Liver (tissue), 9 donors: ENCODE results near the gene PISD. TPM values are rescaled to one million over a fixed set of nuclear protein-coding genes. Genes with fewer than 3 reads are reported as not detected.

Experiments used
- DNase-seq: peaks from one replicate; pipeline ENCODE4 v3.0.0-alpha.2; 2017; ENCODE audit warnings: low spot score
- H3K27ac ChIP-seq, 2 donors: one replicate each; pipeline ENCODE4 v1.7.0; 2013; ENCODE audit warnings: inconsistent platforms in 2 of 2, low read length in 2 of 2, control low read depth in 1 of 2, low read depth in 1 of 2, mild to moderate bottlenecking in 1 of 2
- H3K27me3 ChIP-seq, 4 donors: one replicate each; pipeline versions ENCODE4 v1.6.1 to v1.7.0; 2013; ENCODE audit warnings: low read length in 3 of 4, inconsistent platforms in 1 of 4, mild to moderate bottlenecking in 1 of 4, moderate library complexity in 1 of 4; ENCODE audit not compliant: control insufficient read depth in 4 of 4, insufficient read depth in 4 of 4
- H3K36me3 ChIP-seq, 4 donors: one replicate each; pipeline versions ENCODE4 v1.6.1 to v1.7.0; 2013; ENCODE audit warnings: low read length in 3 of 4, mild to moderate bottlenecking in 3 of 4, low read depth in 1 of 4, moderate library complexity in 1 of 4; ENCODE audit not compliant: control insufficient read depth in 4 of 4, insufficient read depth in 3 of 4
- H3K4me1 ChIP-seq, 4 donors: one replicate each; pipeline versions ENCODE4 v1.6.1 to v1.7.0; 2013; ENCODE audit warnings: low read length in 3 of 4, mild to moderate bottlenecking in 3 of 4, moderate library complexity in 1 of 4; ENCODE audit not compliant: control insufficient read depth in 4 of 4, insufficient read depth in 4 of 4
- H3K4me3 ChIP-seq, 3 donors: one replicate each; pipeline versions ENCODE4 v1.6.1 to v1.7.0; 2013; ENCODE audit warnings: low read length in 3 of 3, control low read depth in 1 of 3, low read depth in 1 of 3, mild to moderate bottlenecking in 1 of 3
- H3K9ac ChIP-seq, 2 donors: one replicate each; pipeline ENCODE4 v1.7.0; 2013; ENCODE audit warnings: low read length in 2 of 2, mild to moderate bottlenecking in 2 of 2, moderate library complexity in 2 of 2, control low read depth in 1 of 2, low read depth in 1 of 2
- H3K9me3 ChIP-seq, 4 donors: one replicate each; pipeline versions ENCODE4 v1.6.1 to v1.7.0; 2013; ENCODE audit warnings: low read length in 3 of 4; ENCODE audit not compliant: control insufficient read depth in 4 of 4
- ATF3 ChIP-seq: IDR thresholded peaks from 2 replicates; pipeline ENCODE4 v1.6.1; 2016; ENCODE audit warnings: antibody characterized with exemption
- CTCF ChIP-seq: fragments of 150-350 bp; IDR thresholded peaks from 2 replicates; pipeline ENCODE4 v1.5.1; 2017; ENCODE audit warnings: improper control_type of control experiment, low read depth, low read length; ENCODE audit not compliant: missing input control
- EGR1 ChIP-seq, 2 donors: IDR thresholded peaks; 2 replicates each; pipeline ENCODE4 v1.6.1; 2016 to 2018; ENCODE audit warnings: antibody characterized with exemption in 2 of 2, low read depth in 2 of 2
- FOXA1 ChIP-seq: IDR thresholded peaks from 2 replicates; pipeline ENCODE4 v1.6.1; 2016; ENCODE audit warnings: antibody characterized with exemption
- FOXA2 ChIP-seq: IDR thresholded peaks from 2 replicates; pipeline ENCODE4 v1.6.1; 2016; ENCODE audit warnings: antibody characterized with exemption
- GABPA ChIP-seq, 2 donors: IDR thresholded peaks in 1 of 2; conservative IDR thresholded peaks in 1 of 2; 2 replicates each; pipeline ENCODE4 v1.6.1; 2016; ENCODE audit warnings: antibody characterized with exemption in 2 of 2, mild to moderate bottlenecking in 1 of 2, moderate library complexity in 1 of 2
- HNF4A ChIP-seq, 2 donors: conservative IDR thresholded peaks; 2 replicates each; pipeline ENCODE4 v1.6.1; 2016; ENCODE audit warnings: antibody characterized with exemption in 2 of 2, mild to moderate bottlenecking in 2 of 2
- HNF4G ChIP-seq: IDR thresholded peaks from 2 replicates; pipeline ENCODE4 v1.6.1; 2016; ENCODE audit warnings: antibody characterized with exemption
- JUND ChIP-seq, 2 donors: IDR thresholded peaks; 2 replicates each; pipeline ENCODE4 v1.6.1; 2016; ENCODE audit warnings: antibody characterized with exemption in 2 of 2
- MAX ChIP-seq: IDR thresholded peaks from 2 replicates; pipeline ENCODE4 v1.6.1; 2016; ENCODE audit warnings: antibody characterized with exemption
- NR2F2 ChIP-seq: IDR thresholded peaks from 2 replicates; pipeline ENCODE4 v1.6.1; 2016; ENCODE audit warnings: antibody characterized with exemption
- RAD21 ChIP-seq, 2 donors: IDR thresholded peaks; 2 replicates each; pipeline ENCODE4 v1.6.1; 2016; ENCODE audit warnings: antibody characterized with exemption in 2 of 2, mild to moderate bottlenecking in 2 of 2
- REST ChIP-seq: IDR thresholded peaks from 2 replicates; pipeline ENCODE4 v1.6.1; 2016; ENCODE audit warnings: antibody characterized with exemption, mild to moderate bottlenecking
- RXRA ChIP-seq, 2 donors: IDR thresholded peaks; 2 replicates each; pipeline ENCODE4 v1.6.1; 2017 to 2018; ENCODE audit warnings: antibody characterized with exemption in 2 of 2, mild to moderate bottlenecking in 1 of 2
- SP1 ChIP-seq: IDR thresholded peaks from 2 replicates; pipeline ENCODE4 v1.6.1; 2018; ENCODE audit warnings: antibody characterized with exemption, mild to moderate bottlenecking
- TAF1 ChIP-seq: conservative IDR thresholded peaks from 2 replicates; pipeline ENCODE4 v1.6.1; 2016; ENCODE audit warnings: antibody characterized with exemption, mild to moderate bottlenecking
- YY1 ChIP-seq: IDR thresholded peaks from 2 replicates; pipeline ENCODE4 v1.6.1; 2016; ENCODE audit warnings: antibody characterized with exemption, mild to moderate bottlenecking
- ZBTB33 ChIP-seq: IDR thresholded peaks from 2 replicates; pipeline ENCODE4 v1.6.1; 2016; ENCODE audit warnings: antibody characterized with exemption
- WGBS: extraction: QIAGEN DNeasy Blood & Tissue Kit; methylation state at CpG from one replicate; pipeline ENCODE4 v1.1.7; 2013; 5-methylcytosine and 5-hydroxymethylcytosine counted together
- polyA plus RNA-seq, 2 donors: library from polyadenylated mRNA; stranded (reverse) in 1 of 2; unstranded in 1 of 2; fragments of 200-250 nt in 1 of 2; fragments of >200 nt in 1 of 2; fragmentation: Nextera tagmentation in 1 of 2; extraction: Ambion mirVana in 1 of 2; gene quantifications; one replicate each; pipeline versions ENCODE4 v1.2.1 to v1.2.3, GENCODE V29; 2013 to 2015
- total RNA-seq, 2 donors: library from RNA; depleted of rRNA; stranded (reverse); fragments of >200 nt; gene quantifications; one replicate each; pipeline ENCODE4 v1.2.3, GENCODE V29; 2014
- donor health status: healthy.
- donor health status: healthy.
- donor health status: healthy.
- donor health status: healthy.
- donor health status: healthy.

Gene PISD
- total and polyA plus RNA-seq, 4 donors: 14.7 to 28.3 (median 20.4) TPM

- no peak overlapping the region for H3K4me3 ChIP-seq
- 92% methylated on average over 1 of the region's 1 CpG for WGBS
- no peak overlapping the region for H3K9ac ChIP-seq
- peaks cover 0 to 5% (median 0%) of the 10 kb centered on the region in 4 donors for H3K36me3 ChIP-seq
- TF ChIP-seq GABPA (IDR thresholded peaks at IDR 0.05 in 1 of 2, conservative IDR thresholded peaks at IDR 0.05 in 1 of 2): no peak
- no peak for TF ChIP-seq MAX
- TF ChIP-seq RAD21 (IDR thresholded peaks at IDR 0.05): no peak
- no peak for TF ChIP-seq HNF4G
- no peak for TF ChIP-seq HNF4A (conservative IDR thresholded peaks at IDR 0.05)
- no peak for TF ChIP-seq YY1
- no peak for TF ChIP-seq CTCF
- TF ChIP-seq ATF3: no peak
- TF ChIP-seq FOXA2: no peak
- TF ChIP-seq FOXA1: no peak
- no peak for TF ChIP-seq EGR1 (IDR thresholded peaks at IDR 0.05; ENCODE audit: low read depth in 2 of 2)
- no peak for TF ChIP-seq ZBTB33
- TF ChIP-seq NR2F2: no peak
- no peak for TF ChIP-seq SP1
- TF ChIP-seq REST: no peak
- TF ChIP-seq RXRA (IDR thresholded peaks at IDR 0.05): no peak
- no peaks in the 10 kb centered on the region for H3K9me3 ChIP-seq
- no peak overlapping the region for H3K27ac ChIP-seq
- H3K4me1 ChIP-seq: peaks cover 4 to 36% (median 16%) of the 10 kb centered on the region in 4 donors
- no peaks in the 10 kb centered on the region for H3K27me3 ChIP-seq
- peak; percentile 33 for DNase-seq
Observed at GRCh38 chr22:31628362-31628761, 33.7 kb downstream of the PISD start.

GRCh38 chr22:31627223-31627731, 34.7 kb downstream of the PISD start:
- H3K4me3 ChIP-seq: no peak overlapping the region
- H3K9ac ChIP-seq: no peak overlapping the region
- no peaks in the 10 kb centered on the region for H3K27me3 ChIP-seq
- peak; percentile 76 for DNase-seq
- WGBS: 80% methylated on average over 8 of the region's 8 CpGs
- peak overlapping the region; percentile 25 to 41 for H3K27ac ChIP-seq
- H3K4me1 ChIP-seq: peaks cover 4 to 36% (median 16%) of the 10 kb centered on the region in 4 donors
- H3K36me3 ChIP-seq: peaks cover 0 to 5% (median under 1%) of the 10 kb centered on the region in 4 donors
- no peaks in the 10 kb centered on the region for H3K9me3 ChIP-seq
- TF ChIP-seq SP1 (no peak), HNF4A (conservative IDR thresholded peaks at IDR 0.05) (no peak), YY1 (no peak), TAF1 (no peak), NR2F2 (no peak), EGR1 (IDR thresholded peaks at IDR 0.05; ENCODE audit: low read depth in 2 of 2) (no peak), RXRA (IDR thresholded peaks at IDR 0.05) (no peak), MAX (no peak), GABPA (IDR thresholded peaks at IDR 0.05 in 1 of 2, conservative IDR thresholded peaks at IDR 0.05 in 1 of 2) (no peak), JUND (IDR thresholded peaks at IDR 0.05) (no peak), ATF3 (no peak), ZBTB33 (no peak)
